ENCODE measurements around the gene DNAJC2. TPM values are rescaled to one million over a fixed set of nuclear protein-coding genes. Genes with fewer than 3 reads are reported as not detected.

The DNAJC2 gene, protein sequence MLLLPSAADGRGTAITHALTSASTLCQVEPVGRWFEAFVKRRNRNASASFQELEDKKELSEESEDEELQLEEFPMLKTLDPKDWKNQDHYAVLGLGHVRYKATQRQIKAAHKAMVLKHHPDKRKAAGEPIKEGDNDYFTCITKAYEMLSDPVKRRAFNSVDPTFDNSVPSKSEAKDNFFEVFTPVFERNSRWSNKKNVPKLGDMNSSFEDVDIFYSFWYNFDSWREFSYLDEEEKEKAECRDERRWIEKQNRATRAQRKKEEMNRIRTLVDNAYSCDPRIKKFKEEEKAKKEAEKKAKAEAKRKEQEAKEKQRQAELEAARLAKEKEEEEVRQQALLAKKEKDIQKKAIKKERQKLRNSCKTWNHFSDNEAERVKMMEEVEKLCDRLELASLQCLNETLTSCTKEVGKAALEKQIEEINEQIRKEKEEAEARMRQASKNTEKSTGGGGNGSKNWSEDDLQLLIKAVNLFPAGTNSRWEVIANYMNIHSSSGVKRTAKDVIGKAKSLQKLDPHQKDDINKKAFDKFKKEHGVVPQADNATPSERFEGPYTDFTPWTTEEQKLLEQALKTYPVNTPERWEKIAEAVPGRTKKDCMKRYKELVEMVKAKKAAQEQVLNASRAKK
- polyA plus RNA-seq (2013, experiment 1 of 4): 34.4 TPM
- polyA plus RNA-seq (2013, experiment 2 of 4): 32.1 TPM
- 27.2 TPM for polyA plus RNA-seq (2013, experiment 3 of 4)
- polyA plus RNA-seq (2013, experiment 4 of 4): 29.1 TPM

DNA sequence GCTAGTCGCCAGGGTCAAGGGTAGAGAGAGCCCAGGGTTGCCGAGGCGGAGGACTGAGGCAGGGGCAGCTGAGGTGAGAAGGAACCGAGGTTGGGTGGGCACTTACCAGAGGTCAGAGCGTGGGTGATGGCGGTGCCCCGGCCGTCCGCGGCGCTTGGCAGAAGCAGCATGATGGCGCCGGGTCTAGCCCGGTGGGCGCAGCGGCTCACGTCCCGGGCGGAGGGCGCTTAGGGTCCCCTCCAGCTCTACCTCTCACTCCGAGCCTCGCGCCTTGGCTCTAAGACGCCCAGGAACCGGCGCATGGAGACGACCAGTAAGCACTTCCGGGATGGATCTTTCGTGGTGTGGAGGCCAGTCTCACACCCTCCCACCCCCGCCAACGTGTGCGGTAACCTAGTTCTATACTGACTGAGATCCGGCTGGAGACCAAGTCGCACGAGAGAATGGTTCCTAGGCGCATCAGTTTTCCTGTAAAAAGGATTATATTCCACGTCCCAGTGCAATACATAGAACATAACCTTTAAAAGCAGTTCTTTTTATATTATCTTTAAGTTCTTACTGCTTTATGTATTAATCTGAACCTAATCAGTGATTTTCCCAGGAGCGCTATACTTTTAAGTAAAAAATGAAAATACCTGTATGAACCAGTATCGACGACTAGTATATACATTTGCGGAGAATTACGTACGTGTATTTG, at the start of gene DNAJC2:
Gene DNAJC2 (minus strand): TSS at position 315 of the 697 bp plus-strand sequence. CDS start 145 bp downstream, at position 170.
- H3K27ac ChIP-seq (ENCODE audit: insufficient read depth, low read depth, low read length, poor library complexity, severe bottlenecking): no peak within 1 kb of the TSS
- peaks cover 9% of the 10 kb centered on the region for H3K36me3 ChIP-seq (ENCODE audit: control insufficient read depth, insufficient read depth, low read length)
- peak within 1 kb of the TSS; percentile 79 for H3K4me3 ChIP-seq (ENCODE audit: insufficient read depth, low read depth, low read length)
- no peaks in the 10 kb centered on the region for H3K27me3 ChIP-seq (ENCODE audit: control insufficient read depth, insufficient read depth, low read length, poor library complexity, severe bottlenecking)
- peaks cover 5% of the 10 kb centered on the region for H3K4me1 ChIP-seq (ENCODE audit: control insufficient read depth, insufficient read depth, low read length)
- no peaks in the 10 kb centered on the region for H3K9me3 ChIP-seq (ENCODE audit: control insufficient read depth, low read length)
- WGBS, 2 experiments: 13% methylated on average over 42 to 43 of the region's 43 CpGs

DNA sequence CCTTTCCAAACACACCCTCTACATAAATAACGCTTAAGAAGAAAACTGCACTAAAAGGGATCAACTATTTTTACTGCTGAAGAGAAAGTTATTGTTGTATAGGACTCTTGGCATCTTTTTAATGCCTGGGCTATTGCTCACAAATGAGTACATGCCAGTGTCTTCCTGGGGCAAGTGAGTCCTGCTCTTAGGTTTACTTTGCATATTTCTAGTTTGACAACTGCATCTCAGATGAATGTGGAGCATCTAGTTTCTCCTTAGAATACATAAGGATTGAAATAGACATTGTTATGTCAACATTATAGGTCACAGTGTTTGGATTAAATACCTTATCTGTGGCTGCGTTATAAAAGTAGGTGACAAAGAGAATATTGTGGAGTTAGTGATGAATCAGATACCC, 47.4 kb upstream of the DNAJC2 start:
- Histone ChIP-seq H3K4me1 (ENCODE audit: control insufficient read depth, insufficient read depth, low read length) (no peaks in the 10 kb centered on the region), H3K27ac (ENCODE audit: insufficient read depth, low read depth, low read length, poor library complexity, severe bottlenecking) (no peak overlapping the region), H3K27me3 (ENCODE audit: control insufficient read depth, insufficient read depth, low read length, poor library complexity, severe bottlenecking) (no peaks in the 10 kb centered on the region), H3K9me3 (ENCODE audit: control insufficient read depth, low read length) (no peaks in the 10 kb centered on the region), H3K36me3 (ENCODE audit: control insufficient read depth, insufficient read depth, low read length) (no peaks in the 10 kb centered on the region), H3K4me3 (ENCODE audit: insufficient read depth, low read depth, low read length) (no peak overlapping the region)
- WGBS, 2 experiments: 100% methylated on average over 1 of the region's 2 CpGs; no CpG with 5 or more reads in 1 of the 2 experiments

DNA sequence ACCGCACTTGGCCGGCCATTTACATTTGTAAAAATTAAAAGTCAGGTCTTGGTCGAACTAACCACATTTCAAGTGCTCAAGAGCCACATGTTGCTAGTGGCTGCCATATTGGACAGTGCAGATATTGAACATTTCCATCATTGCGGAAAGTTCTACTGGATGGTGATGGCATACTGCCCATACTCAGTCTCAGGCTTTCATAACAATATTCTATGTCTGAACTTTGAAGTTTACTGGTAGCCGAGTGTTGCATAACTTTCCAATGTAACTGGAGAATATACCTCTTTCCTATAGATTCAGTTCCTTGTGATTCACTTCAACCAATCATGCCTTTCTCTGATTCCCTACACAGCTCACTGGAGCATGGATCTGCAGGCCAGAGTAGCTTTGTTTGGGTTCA, 46.6 kb upstream of the DNAJC2 start:
- Histone ChIP-seq H3K36me3 (ENCODE audit: control insufficient read depth, insufficient read depth, low read length) (no peaks in the 10 kb centered on the region), H3K4me1 (ENCODE audit: control insufficient read depth, insufficient read depth, low read length) (no peaks in the 10 kb centered on the region), H3K27ac (ENCODE audit: insufficient read depth, low read depth, low read length, poor library complexity, severe bottlenecking) (no peak overlapping the region), H3K4me3 (ENCODE audit: insufficient read depth, low read depth, low read length) (no peak overlapping the region), H3K27me3 (ENCODE audit: control insufficient read depth, insufficient read depth, low read length, poor library complexity, severe bottlenecking) (no peaks in the 10 kb centered on the region), H3K9me3 (ENCODE audit: control insufficient read depth, low read length) (no peaks in the 10 kb centered on the region)
- WGBS, 2 experiments: 93 to 94% methylated on average over 5 of the region's 5 CpGs

DNA sequence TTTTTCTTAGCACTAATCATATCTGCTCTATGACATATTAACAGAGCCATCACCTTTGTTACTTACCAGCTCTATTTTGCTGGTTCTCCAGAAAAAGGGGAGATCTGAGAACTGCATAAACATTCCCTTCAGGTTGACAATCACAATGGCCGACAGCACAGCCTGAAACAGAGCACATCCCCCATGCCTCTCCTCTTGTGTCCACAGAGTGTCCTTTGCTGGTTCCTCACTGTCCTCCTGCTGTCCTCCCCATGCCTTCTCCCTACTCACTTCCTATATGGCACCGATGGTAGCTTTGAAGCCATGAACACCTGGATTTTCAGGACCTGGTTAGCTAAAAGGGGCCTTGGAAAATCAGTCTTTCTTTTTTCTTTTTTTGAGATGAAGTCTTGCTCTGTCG, 44.7 kb upstream of the DNAJC2 start:
- Histone ChIP-seq H3K27ac (ENCODE audit: insufficient read depth, low read depth, low read length, poor library complexity, severe bottlenecking) (no peak overlapping the region), H3K4me1 (ENCODE audit: control insufficient read depth, insufficient read depth, low read length) (no peaks in the 10 kb centered on the region), H3K27me3 (ENCODE audit: control insufficient read depth, insufficient read depth, low read length, poor library complexity, severe bottlenecking) (no peaks in the 10 kb centered on the region), H3K9me3 (ENCODE audit: control insufficient read depth, low read length) (no peaks in the 10 kb centered on the region), H3K36me3 (ENCODE audit: control insufficient read depth, insufficient read depth, low read length) (no peaks in the 10 kb centered on the region), H3K4me3 (ENCODE audit: insufficient read depth, low read depth, low read length) (no peak overlapping the region)
- 93 to 97% methylated on average over 3 of the region's 3 CpGs for WGBS, 2 experiments

DNA sequence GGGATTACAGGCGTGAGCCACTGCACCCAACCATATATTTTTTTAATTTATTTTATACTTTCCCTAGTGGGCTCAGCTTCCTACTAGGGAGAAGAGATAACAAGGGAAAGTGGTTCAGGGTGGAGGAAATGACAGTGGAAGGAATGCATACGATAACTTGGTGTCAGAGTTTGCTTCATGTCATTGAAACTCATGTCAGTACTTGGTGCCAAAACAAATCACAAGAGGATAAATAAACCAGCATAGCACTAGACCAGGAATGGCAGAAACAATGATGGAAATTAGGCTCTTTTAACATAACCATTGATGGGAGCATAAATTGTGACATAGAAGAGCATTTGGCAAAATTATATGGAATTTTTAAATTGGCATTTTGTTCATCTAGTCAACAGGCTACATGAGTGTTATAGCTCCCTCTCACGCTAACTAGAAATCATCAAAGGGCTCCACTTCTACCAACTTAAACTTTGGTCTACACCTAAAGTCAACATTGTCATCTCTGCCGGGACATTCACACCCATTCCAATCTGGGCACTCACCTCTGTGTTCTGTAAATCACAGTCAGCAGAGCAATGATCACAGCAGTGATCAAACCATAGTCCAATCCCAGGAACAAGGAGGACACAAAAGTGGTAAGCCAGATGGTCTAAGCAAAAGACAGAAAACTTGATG, 44.0 kb upstream of the DNAJC2 start:
- Histone ChIP-seq H3K36me3 (ENCODE audit: control insufficient read depth, insufficient read depth, low read length) (no peaks in the 10 kb centered on the region), H3K27me3 (ENCODE audit: control insufficient read depth, insufficient read depth, low read length, poor library complexity, severe bottlenecking) (no peaks in the 10 kb centered on the region), H3K9me3 (ENCODE audit: control insufficient read depth, low read length) (no peaks in the 10 kb centered on the region), H3K4me1 (ENCODE audit: control insufficient read depth, insufficient read depth, low read length) (no peaks in the 10 kb centered on the region), H3K4me3 (ENCODE audit: insufficient read depth, low read depth, low read length) (no peak overlapping the region), H3K27ac (ENCODE audit: insufficient read depth, low read depth, low read length, poor library complexity, severe bottlenecking) (no peak overlapping the region)
- WGBS, 2 experiments: 93 to 94% methylated on average over 3 to 4 of the region's 4 CpGs

DNA sequence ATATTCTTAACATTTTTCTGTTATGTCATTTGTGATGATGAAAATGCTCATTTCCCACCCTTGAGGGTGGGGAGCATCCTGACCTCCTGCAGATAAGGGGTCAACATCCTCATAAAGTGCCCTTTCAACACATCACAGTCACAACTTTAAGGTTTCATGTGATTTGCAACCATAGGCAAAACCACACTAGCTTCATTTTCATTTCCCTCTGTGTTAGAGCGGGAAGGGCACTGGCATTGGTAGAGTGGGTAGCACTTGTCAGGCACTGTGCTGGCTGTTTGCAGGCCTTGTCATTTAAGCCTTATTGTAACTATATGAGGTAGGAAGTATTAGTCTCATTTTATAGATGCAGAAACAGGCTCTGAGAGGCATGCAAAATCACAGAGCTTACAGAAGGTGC, 42.7 kb upstream of the DNAJC2 start:
- H3K27ac ChIP-seq (ENCODE audit: insufficient read depth, low read depth, low read length, poor library complexity, severe bottlenecking): no peak overlapping the region
- no peaks in the 10 kb centered on the region for H3K9me3 ChIP-seq (ENCODE audit: control insufficient read depth, low read length)
- no peaks in the 10 kb centered on the region for H3K4me1 ChIP-seq (ENCODE audit: control insufficient read depth, insufficient read depth, low read length)
- H3K27me3 ChIP-seq (ENCODE audit: control insufficient read depth, insufficient read depth, low read length, poor library complexity, severe bottlenecking): no peaks in the 10 kb centered on the region
- 83 to 88% methylated on average over 1 of the region's 1 CpG for WGBS, 2 experiments
- no peak overlapping the region for H3K4me3 ChIP-seq (ENCODE audit: insufficient read depth, low read depth, low read length)
- H3K36me3 ChIP-seq (ENCODE audit: control insufficient read depth, insufficient read depth, low read length): no peaks in the 10 kb centered on the region

DNA sequence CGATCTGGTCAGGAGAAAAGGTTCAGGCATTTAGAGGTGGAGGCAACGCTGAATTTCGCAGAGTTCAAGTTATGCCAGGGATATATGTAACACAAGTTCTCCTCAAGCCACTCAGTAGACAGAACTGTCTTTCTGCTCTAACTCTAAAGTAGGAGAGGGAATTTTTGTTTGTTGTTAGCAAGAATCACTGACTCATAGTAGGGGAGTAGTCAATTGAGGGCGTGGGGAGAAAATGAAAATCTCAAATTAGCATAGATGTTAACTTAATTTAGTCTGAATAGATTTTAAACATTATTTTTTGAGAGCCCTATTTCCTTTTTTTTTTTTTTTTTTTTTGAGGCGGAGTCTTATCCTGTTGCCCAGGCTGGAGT, 37.5 kb upstream of the DNAJC2 start:
- WGBS, 2 experiments: 95 to 98% methylated on average over 3 to 5 of the region's 5 CpGs
- Histone ChIP-seq H3K36me3 (ENCODE audit: control insufficient read depth, insufficient read depth, low read length) (no peaks in the 10 kb centered on the region), H3K27ac (ENCODE audit: insufficient read depth, low read depth, low read length, poor library complexity, severe bottlenecking) (no peak overlapping the region)

DNA sequence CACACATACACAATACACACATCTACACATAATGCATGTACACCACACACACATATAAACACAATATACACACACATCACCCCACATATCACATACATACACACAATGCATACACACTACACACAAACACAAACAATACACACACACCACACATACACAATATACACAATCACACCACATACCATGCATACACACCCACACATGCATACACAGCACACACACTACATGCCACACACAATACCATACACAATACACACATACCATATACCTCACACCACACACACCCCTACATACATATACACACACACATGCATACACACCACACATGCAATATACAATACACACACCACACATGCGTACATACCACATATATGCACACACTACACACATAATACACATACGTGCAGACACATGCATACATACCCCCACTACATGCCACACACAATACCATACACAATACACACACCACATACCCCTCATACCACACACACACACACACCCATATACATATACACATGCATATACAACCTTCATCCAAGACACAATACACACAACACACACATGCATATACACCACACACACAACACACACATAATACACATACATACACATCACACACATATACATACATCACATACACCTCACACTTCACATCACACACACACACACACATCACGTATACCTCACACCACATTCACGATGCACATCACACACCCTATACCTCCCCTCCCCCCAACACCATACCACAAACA, 36.9 kb upstream of the DNAJC2 start:
- Histone ChIP-seq H3K27ac (ENCODE audit: insufficient read depth, low read depth, low read length, poor library complexity, severe bottlenecking) (no peak overlapping the region), H3K4me1 (ENCODE audit: control insufficient read depth, insufficient read depth, low read length) (no peaks in the 10 kb centered on the region), H3K27me3 (ENCODE audit: control insufficient read depth, insufficient read depth, low read length, poor library complexity, severe bottlenecking) (no peaks in the 10 kb centered on the region), H3K4me3 (ENCODE audit: insufficient read depth, low read depth, low read length) (no peak overlapping the region), H3K36me3 (ENCODE audit: control insufficient read depth, insufficient read depth, low read length) (no peaks in the 10 kb centered on the region), H3K9me3 (ENCODE audit: control insufficient read depth, low read length) (no peaks in the 10 kb centered on the region)
- WGBS, 2 experiments: 91% methylated on average over 4 of the region's 4 CpGs

More for the DNA sequence above, 37.5 kb upstream of the DNAJC2 start:
- H3K9me3 ChIP-seq (ENCODE audit: control insufficient read depth, low read length): no peaks in the 10 kb centered on the region
- no peaks in the 10 kb centered on the region for H3K27me3 ChIP-seq (ENCODE audit: control insufficient read depth, insufficient read depth, low read length, poor library complexity, severe bottlenecking)
- no peaks in the 10 kb centered on the region for H3K4me1 ChIP-seq (ENCODE audit: control insufficient read depth, insufficient read depth, low read length)
- no peak overlapping the region for H3K4me3 ChIP-seq (ENCODE audit: insufficient read depth, low read depth, low read length)

DNA sequence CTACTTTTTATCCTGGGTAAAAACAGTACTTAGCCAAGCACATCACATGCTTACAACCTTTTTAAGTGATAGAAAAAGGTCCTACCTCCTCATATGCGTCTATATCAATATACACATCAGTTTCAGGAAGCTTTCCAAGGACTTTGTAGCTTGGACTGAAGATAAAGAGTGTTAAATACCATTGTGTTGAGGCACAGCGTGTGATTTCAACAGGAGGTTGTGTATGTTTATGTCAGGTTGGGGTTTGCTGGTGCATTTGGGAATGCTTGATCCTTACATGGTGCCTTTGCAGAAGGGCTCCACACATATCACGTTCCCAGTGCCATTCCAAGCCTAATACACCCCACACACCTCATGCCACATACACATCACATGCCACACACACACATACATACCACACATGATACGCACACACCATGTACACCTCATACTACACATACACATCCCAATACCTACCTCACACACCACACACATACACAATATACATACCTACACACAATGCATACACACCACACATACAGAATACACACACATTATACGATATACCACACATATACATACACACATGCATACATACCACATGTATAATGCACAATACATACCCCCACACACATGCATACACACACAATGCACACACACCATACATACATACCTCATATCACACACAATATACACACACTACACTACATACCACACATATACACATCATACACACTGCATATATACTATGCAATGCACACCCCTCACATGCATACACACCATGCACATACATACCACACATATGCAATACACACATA, 36.0 kb upstream of the DNAJC2 start:
- H3K27ac ChIP-seq (ENCODE audit: insufficient read depth, low read depth, low read length, poor library complexity, severe bottlenecking): no peak overlapping the region
- H3K9me3 ChIP-seq (ENCODE audit: control insufficient read depth, low read length): no peaks in the 10 kb centered on the region
- no peaks in the 10 kb centered on the region for H3K4me1 ChIP-seq (ENCODE audit: control insufficient read depth, insufficient read depth, low read length)
- no peaks in the 10 kb centered on the region for H3K36me3 ChIP-seq (ENCODE audit: control insufficient read depth, insufficient read depth, low read length)
- 86 to 89% methylated on average over 4 to 5 of the region's 5 CpGs for WGBS, 2 experiments
- no peaks in the 10 kb centered on the region for H3K27me3 ChIP-seq (ENCODE audit: control insufficient read depth, insufficient read depth, low read length, poor library complexity, severe bottlenecking)
- H3K4me3 ChIP-seq (ENCODE audit: insufficient read depth, low read depth, low read length): no peak overlapping the region

All from ectodermal cell (in vitro differentiated cells).